CD4-positive, alpha-beta T cell treated with Interleukin-15 for 1 hour (primary cell): ENCODE results near the gene NANP.

ENCODE experiments used
- DNase-seq: peaks from one replicate; pipeline ENCODE4 v3.0.0-alpha.2; 2020

Gene NANP

DNA sequence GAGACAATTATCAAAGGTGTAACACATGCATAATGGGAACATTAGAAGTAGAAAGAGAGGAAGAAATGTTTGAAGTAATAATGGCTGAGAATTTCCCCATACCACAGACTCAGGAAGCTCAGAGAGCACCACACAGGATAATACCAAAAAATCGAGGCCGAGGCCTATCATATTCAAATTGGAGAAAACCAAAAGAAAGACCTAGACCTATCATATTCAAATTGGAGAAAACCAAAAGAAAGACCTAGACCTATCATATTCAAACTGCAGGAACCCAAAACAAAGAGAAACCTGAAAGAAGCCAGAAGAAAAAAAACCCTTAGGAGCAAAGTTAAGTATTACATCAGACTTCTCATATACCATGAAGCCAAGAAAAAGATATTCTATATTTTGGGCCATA is 56.5 kb downstream of the NANP start:
- no peak for DNase-seq

DNA sequence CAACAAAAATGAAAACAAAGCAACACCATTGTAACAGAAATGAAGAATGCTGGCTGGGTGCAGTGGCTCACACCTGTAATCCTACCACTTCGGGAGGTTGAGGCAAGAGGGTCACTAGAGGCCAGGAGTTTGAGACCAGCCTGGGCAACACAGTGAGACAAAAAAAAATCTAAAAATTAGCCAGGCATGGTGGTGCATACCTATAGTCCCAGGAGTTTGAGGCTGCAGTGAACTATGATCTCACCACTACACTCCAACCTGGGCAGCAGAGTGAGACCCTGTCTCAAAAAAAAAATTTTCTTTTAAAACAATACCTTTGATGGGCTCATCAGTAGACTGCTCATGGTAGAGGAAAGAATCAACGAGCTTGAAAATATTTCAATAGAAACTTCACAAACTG is 57.0 kb downstream of the NANP start:
- DNase-seq, result no peak

DNA sequence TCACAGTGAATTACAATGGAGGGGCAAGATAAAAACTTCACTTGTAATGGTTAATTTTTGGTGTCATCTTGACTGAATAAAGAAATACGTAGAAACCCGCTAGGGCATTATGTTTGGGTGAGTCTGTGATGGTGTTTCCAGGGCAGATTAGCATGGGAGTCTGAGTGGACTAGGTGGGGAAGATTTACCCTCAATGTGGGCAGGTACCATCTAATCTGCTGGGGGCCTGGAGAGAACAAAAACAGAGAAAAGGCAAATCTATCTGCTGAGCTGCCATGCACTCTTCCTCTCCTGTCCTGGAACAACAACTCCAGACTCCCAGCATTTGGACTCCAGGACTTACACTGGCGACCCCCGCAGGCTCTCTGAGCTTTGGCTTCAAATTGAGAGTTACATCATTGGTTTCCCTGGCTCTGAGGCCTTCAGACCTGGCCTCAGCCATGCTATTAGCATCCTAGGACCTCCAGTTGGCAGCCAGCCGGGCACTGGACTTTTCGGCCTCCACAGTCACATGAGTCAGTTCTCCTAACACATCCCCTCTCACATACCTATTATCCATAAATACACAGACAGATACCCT is 58.1 kb downstream of the NANP start:
- DNase-seq, result no peak

DNA sequence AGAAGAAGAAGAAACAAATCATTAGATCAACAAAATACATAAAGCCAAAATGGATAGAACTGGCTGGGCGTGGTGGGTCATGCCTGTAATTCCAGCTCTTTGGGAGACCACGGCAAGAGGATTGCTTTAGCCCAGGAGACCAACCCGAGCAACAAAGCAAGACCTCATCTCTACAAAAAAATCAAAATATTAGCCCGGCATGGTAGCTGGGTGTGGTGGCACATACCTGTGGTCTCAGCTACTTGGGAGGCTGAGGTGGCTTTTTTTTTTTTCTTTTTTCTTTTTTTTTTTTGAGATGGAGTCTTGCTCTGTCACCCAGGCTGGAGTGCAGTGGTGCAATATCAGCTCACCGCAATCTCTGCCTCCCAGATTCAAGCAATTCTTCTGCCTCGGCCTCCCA is 59.9 kb downstream of the NANP start:
- no peak for DNase-seq

DNA sequence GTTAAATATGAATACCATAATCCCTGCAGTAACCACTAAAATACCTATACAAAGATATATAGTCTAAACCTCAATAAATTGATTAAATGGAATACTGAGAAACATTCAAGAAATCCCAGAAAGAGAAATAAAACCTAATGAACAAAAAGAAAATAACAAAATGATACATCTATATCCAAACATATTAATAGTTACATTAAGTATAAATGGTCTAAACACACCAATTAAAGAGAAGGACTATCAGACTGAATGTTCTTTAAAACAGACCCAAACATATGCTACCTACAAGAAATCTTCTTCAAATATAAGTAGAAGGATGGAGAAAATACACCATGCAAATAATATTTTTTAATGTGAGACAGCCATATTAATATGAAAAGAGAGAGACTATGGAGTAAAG is 60.5 kb downstream of the NANP start:
- DNase-seq, result no peak
